Panc1 (cell line): ENCODE measurements around the gene EFTUD2. TPM values are rescaled to one million over a fixed set of nuclear protein-coding genes. Genes with fewer than 3 reads are reported as not detected.

Experiments used
- ATAC-seq: fragments of 200-7000 bp; cut with Tn5 transposase; 2 replicates; pipeline ENCODE4 v1.9.1; 2020; ENCODE audit warnings: mild to moderate bottlenecking, moderate library complexity
- BruUV-seq: library from RNA; stranded (reverse); fragments of 400-500 nt; replicated peaks from 2 replicates; lab custom pipeline; 2021; lab: Mats Ljungman, UMichigan
- CTCF ChIA-PET: fragments of 300-600 bp; sonication (Branson Sonifier 250); formaldehyde crosslinking; loops from one replicate; lab custom pipeline; 2022; ENCODE audit warnings: antibody characterized with exemption; lab: Charles Lee
- POLR2A ChIA-PET: fragments of 300-600 bp; sonication (Branson Sonifier 250); formaldehyde crosslinking; loops from one replicate; lab custom pipeline; 2022; ENCODE audit warnings: antibody characterized with exemption; lab: Charles Lee
- DNase-seq: peaks from one replicate; pipeline ENCODE4 v3.0.0-alpha.2; 2010; ENCODE audit warnings: low read depth, low spot score
- H3K27ac ChIP-seq: 2 replicates; pipeline ENCODE4 v1.5.1; 2011; ENCODE audit warnings: mild to moderate bottlenecking, low read length, inconsistent platforms
- H3K27me3 ChIP-seq: fragments of 200-500 bp; sonication (Bioruptor generic); 2 replicates; pipeline ENCODE4 v1.6.0; 2014; ENCODE audit warnings: low read length, inconsistent platforms; ENCODE audit not compliant: control insufficient read depth, insufficient read depth
- H3K36me3 ChIP-seq: fragments of 200-500 bp; sonication (Bioruptor generic); 2 replicates; pipeline ENCODE4 v1.5.1; 2014; ENCODE audit warnings: inconsistent platforms, mild to moderate bottlenecking, low read length, moderate library complexity; ENCODE audit not compliant: control insufficient read depth, insufficient read depth
- H3K4me1 ChIP-seq: 2 replicates; pipeline ENCODE4 v1.5.1; 2011; ENCODE audit warnings: inconsistent platforms, mild to moderate bottlenecking, low read length, moderate library complexity; ENCODE audit not compliant: control insufficient read depth, insufficient read depth
- H3K4me3 ChIP-seq, 2 experiments: 2 replicates each; pipeline ENCODE4 v1.5.1; 2011 to 2012; ENCODE audit warnings: low read depth in 2 of 2, low read length in 2 of 2, mild to moderate bottlenecking in 2 of 2, inconsistent platforms in 1 of 2, moderate library complexity in 1 of 2
- H3K9me3 ChIP-seq: fragments of 200-500 bp; sonication (Bioruptor generic); 2 replicates; pipeline ENCODE4 v1.5.1; 2014; ENCODE audit warnings: low read depth, mild to moderate bottlenecking, inconsistent platforms, low read length, moderate library complexity; ENCODE audit not compliant: control insufficient read depth, insufficient read depth
- POLR2AphosphoS5 ChIP-seq: IDR thresholded peaks from 2 replicates; pipeline ENCODE4 v1.6.1; 2012; ENCODE audit warnings: mild to moderate bottlenecking, low read depth, low read length, moderate library complexity
- REST ChIP-seq, 2 experiments: IDR thresholded peaks; 2 replicates each; pipeline ENCODE4 v1.6.1; 2011 to 2012; ENCODE audit warnings: low read depth in 2 of 2, control low read depth in 1 of 2, low read length in 1 of 2, mild to moderate bottlenecking in 1 of 2, moderate library complexity in 1 of 2; ENCODE audit not compliant: insufficient read depth in 1 of 2
- SIN3A ChIP-seq: IDR thresholded peaks from 2 replicates; pipeline ENCODE4 v1.6.1; 2012; ENCODE audit warnings: low read depth, mild to moderate bottlenecking, low read length, moderate library complexity, borderline replicate concordance; ENCODE audit not compliant: insufficient read depth
- TCF7L2 ChIP-seq: IDR thresholded peaks from 2 replicates; pipeline ENCODE4 v1.6.1; 2011; ENCODE audit warnings: mild to moderate bottlenecking, low read depth, low read length, inconsistent platforms
- in situ Hi-C: cut with HindIII; loops from 2 replicates; pipeline ENCODE4 v1.10.0; 2016; ENCODE audit warnings: low sequenced_read_pairs, low pct_unique_long_range_greater_than_20kb
- intact Hi-C: fragments of 100-400 bp; cut with micrococcal nuclease; formaldehyde crosslinking; loops from one replicate; pipeline ENCODE4 v1.10.0; 2022; ENCODE audit not compliant: unreplicated experiment
- total RNA-seq: library from RNA; stranded (reverse); gene quantifications from one replicate; pipeline ENCODE4 v1.2.1, GENCODE V29; 2021; ENCODE audit not compliant: unreplicated experiment
- TF ChIP-seq, protein P1 (sequence below): fragments of 450-650 bp; IDR thresholded peaks from 2 replicates; pipeline ENCODE4 v1.5.1; 2017; ENCODE audit warnings: mild to moderate bottlenecking

The EFTUD2 gene
- total RNA-seq, 1 experiment from 2014 or later: 98.0 TPM

- POLR2A ChIA-PET: no interaction called here
- in situ Hi-C loops: no loop called here
These were observed 16.1 kb upstream of the EFTUD2 start, which contains the start of gene GFAP for GRCh38 chr17:44915321-44915726. GFAP (minus strand) TSS chr17:44915500; CDS start chr17:44915486, 14 bp downstream.

DNA sequence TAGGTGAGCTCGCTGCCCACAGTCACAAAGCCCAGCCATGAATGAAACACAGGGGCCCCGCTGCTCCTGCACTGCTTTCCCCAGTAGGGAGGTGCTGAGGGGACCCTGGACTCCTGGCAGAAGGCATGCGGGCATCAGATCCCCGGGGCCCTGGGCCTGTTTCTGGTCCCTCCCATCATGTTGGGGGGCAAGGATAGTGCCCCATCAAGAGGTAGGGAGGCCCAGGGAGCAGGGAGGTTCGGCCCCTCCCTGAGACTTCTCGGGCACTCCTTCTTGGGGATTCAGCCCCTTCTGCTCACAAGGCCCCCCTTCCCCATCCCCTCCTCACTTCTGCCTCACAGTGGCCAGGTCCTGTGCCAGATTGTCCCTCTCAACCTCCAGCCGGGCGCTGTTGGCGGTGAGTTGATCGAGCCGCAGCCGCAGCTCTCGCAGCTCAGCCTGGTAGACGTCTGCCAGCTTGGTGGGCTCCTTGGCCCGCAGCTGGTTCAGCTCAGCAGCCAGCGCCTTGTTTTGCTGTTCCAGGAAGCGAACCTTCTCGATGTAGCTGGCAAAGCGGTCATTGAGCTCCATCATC is 15.5 kb upstream of the EFTUD2 start:
- in situ Hi-C loops: no loop called here
- TF ChIP-seq TCF7L2 (no peak), REST (IDR thresholded peaks at IDR 0.05; ENCODE audit: insufficient read depth in 1 of 2, low read depth in 2 of 2, low read length in 1 of 2) (no peak), SIN3A (no peak), POLR2AphosphoS5 (no peak)
- TF ChIP-seq, protein P1, sequence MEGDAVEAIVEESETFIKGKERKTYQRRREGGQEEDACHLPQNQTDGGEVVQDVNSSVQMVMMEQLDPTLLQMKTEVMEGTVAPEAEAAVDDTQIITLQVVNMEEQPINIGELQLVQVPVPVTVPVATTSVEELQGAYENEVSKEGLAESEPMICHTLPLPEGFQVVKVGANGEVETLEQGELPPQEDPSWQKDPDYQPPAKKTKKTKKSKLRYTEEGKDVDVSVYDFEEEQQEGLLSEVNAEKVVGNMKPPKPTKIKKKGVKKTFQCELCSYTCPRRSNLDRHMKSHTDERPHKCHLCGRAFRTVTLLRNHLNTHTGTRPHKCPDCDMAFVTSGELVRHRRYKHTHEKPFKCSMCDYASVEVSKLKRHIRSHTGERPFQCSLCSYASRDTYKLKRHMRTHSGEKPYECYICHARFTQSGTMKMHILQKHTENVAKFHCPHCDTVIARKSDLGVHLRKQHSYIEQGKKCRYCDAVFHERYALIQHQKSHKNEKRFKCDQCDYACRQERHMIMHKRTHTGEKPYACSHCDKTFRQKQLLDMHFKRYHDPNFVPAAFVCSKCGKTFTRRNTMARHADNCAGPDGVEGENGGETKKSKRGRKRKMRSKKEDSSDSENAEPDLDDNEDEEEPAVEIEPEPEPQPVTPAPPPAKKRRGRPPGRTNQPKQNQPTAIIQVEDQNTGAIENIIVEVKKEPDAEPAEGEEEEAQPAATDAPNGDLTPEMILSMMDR: no peak
- no peaks in the 10 kb centered on the region for H3K27me3 ChIP-seq
- no peaks in the 10 kb centered on the region for H3K4me1 ChIP-seq
- H3K4me3 ChIP-seq: no peak overlapping the region
- no peak for DNase-seq
- ATAC-seq: no peak
- no peak overlapping the region for H3K27ac ChIP-seq
- H3K9me3 ChIP-seq: no peaks in the 10 kb centered on the region
- ChIA-PET CTCF (no interaction called here), POLR2A (no interaction called here)
- intact Hi-C loops: no loop called here
- H3K36me3 ChIP-seq: no peaks in the 10 kb centered on the region
- BruUV-seq: no TSS peak

More at GRCh38 chr17:44915321-44915726, 16.1 kb upstream of the EFTUD2 start, which contains the start of gene GFAP:
- Histone ChIP-seq H3K27me3 (no peaks in the 10 kb centered on the region), H3K4me1 (no peaks in the 10 kb centered on the region), H3K9me3 (no peaks in the 10 kb centered on the region), H3K4me3 (no peak within 1 kb of the TSS), H3K36me3 (no peaks in the 10 kb centered on the region), H3K27ac (no peak within 1 kb of the TSS)
- CTCF ChIA-PET: no interaction called here
- DNase-seq (no peak), ATAC-seq (no peak)
- intact Hi-C loops: no loop called here
- BruUV-seq: no TSS peak
- TF ChIP-seq POLR2AphosphoS5: no peak
- TF ChIP-seq SIN3A: no peak
- no peak for TF ChIP-seq TCF7L2
- no peak for TF ChIP-seq REST (IDR thresholded peaks at IDR 0.05; ENCODE audit: insufficient read depth in 1 of 2, low read depth in 2 of 2, low read length in 1 of 2)
- TF ChIP-seq, protein P1: no peak
